ENCODE results near the gene FAM107A. TPM values are rescaled to one million over a fixed set of nuclear protein-coding genes. Genes with fewer than 3 reads are reported as not detected.

Gene FAM107A
- total RNA-seq, 1 experiment from 2014 or later: not detected

DNA sequence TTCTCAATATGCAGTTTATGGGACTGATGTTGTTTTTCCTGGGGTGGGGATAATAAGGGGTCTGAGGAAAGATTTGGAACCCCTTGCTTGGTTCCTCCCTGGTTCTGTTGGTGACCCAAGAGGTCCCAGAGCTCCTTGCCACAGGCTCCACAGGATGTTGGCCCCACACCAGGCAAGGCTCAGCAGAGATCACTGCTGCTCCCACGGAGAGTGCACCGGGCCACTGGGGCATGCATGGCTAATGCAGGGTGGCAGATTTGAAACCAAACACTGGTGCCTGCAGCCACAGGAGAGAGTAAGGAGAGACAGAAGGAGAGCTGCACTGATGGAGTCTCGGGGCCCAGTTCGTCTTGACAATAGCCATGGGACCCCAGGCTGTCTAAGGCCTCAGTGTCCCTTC is 2.5 kb downstream of the FAM107A start:
- ChIA-PET CTCF (interaction anchor here (1.1 to 16.1 kb wide), 4 partner anchors 9 to 53 kb away, joined by 3 to 358 read pairs (median 5); no protein-coding TSS in a partner anchor), POLR2A (no interaction called here)
- intact Hi-C loops (cut with micrococcal nuclease): no loop called here
- BruUV-seq (replicated peaks): no TSS peak
- no peaks in the 10 kb centered on the region for H3K27me3 Mint-ChIP-seq (ENCODE audit: insufficient read depth, unreplicated experiment)
- DNase-seq (ENCODE audit: unreplicated experiment): no peak
- H3K9me3 Mint-ChIP-seq (ENCODE audit: unreplicated experiment): peaks cover 7% of the 10 kb centered on the region
- no peak overlapping the region for H3K27ac Mint-ChIP-seq (ENCODE audit: low read depth, unreplicated experiment)
- H3K4me1 Mint-ChIP-seq (ENCODE audit: insufficient read depth, unreplicated experiment): no peaks in the 10 kb centered on the region
- no peaks in the 10 kb centered on the region for H3K36me3 Mint-ChIP-seq (ENCODE audit: insufficient read depth, unreplicated experiment)
- TF ChIP-seq, protein P1, sequence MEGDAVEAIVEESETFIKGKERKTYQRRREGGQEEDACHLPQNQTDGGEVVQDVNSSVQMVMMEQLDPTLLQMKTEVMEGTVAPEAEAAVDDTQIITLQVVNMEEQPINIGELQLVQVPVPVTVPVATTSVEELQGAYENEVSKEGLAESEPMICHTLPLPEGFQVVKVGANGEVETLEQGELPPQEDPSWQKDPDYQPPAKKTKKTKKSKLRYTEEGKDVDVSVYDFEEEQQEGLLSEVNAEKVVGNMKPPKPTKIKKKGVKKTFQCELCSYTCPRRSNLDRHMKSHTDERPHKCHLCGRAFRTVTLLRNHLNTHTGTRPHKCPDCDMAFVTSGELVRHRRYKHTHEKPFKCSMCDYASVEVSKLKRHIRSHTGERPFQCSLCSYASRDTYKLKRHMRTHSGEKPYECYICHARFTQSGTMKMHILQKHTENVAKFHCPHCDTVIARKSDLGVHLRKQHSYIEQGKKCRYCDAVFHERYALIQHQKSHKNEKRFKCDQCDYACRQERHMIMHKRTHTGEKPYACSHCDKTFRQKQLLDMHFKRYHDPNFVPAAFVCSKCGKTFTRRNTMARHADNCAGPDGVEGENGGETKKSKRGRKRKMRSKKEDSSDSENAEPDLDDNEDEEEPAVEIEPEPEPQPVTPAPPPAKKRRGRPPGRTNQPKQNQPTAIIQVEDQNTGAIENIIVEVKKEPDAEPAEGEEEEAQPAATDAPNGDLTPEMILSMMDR (IDR thresholded peaks at IDR 0.05; ENCODE audit: unreplicated experiment): no peak
- no peak overlapping the region for H3K4me3 Mint-ChIP-seq (ENCODE audit: unreplicated experiment)

- Mint-ChIP-seq H3K9me3 (ENCODE audit: unreplicated experiment) (peaks cover 7% of the 10 kb centered on the region), H3K27ac (ENCODE audit: low read depth, unreplicated experiment) (no peak overlapping the region), H3K36me3 (ENCODE audit: insufficient read depth, unreplicated experiment) (no peaks in the 10 kb centered on the region), H3K4me1 (ENCODE audit: insufficient read depth, unreplicated experiment) (peaks cover under 1% of the 10 kb centered on the region), H3K4me3 (ENCODE audit: unreplicated experiment) (no peak overlapping the region), H3K27me3 (ENCODE audit: insufficient read depth, unreplicated experiment) (no peaks in the 10 kb centered on the region)
- no TSS peak for BruUV-seq (replicated peaks)
- ChIA-PET POLR2A (no interaction called here), CTCF (interaction anchor here (1.3 to 16.1 kb wide), 3 partner anchors 8 to 54 kb away, joined by 4 to 358 read pairs (median 6); no protein-coding TSS in a partner anchor)
- intact Hi-C loops (cut with micrococcal nuclease): no loop called here
- DNase-seq (ENCODE audit: unreplicated experiment): no peak
- TF ChIP-seq, protein P1 (IDR thresholded peaks at IDR 0.05; ENCODE audit: unreplicated experiment): no peak
These were observed 3.1 kb downstream of the FAM107A start for GRCh38 chr3:58574106-58574505.

DNA sequence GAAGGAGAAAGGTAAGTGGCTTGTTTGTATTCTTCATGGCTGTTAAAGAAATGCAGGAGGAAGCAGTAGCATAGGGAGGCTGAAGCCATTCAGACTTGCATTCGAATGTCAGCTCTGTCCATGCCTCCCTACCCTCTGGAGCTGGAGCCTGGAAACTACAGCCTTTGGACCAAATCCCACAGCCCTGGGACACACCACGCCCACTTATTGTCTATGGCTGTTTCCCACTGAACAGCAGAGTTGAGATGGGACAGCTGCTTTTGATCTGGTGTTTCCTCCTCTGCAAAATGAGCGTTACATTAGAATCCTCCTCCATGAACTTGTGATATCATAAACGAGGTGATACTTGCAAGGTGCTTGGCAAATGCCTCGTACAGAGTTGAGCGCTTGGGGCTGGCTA is 3.6 kb downstream of the FAM107A start:
- BruUV-seq (replicated peaks): no TSS peak
- POLR2A ChIA-PET: no interaction called here
- peaks cover 5% of the 10 kb centered on the region for H3K4me1 Mint-ChIP-seq (ENCODE audit: insufficient read depth, unreplicated experiment)
- CTCF ChIA-PET: interaction anchor here (1.3 to 16.1 kb wide), 3 partner anchors 12 to 110 kb away, joined by 4 to 358 read pairs (median 4); no protein-coding TSS in a partner anchor
- H3K27me3 Mint-ChIP-seq (ENCODE audit: insufficient read depth, unreplicated experiment): no peaks in the 10 kb centered on the region
- no peak overlapping the region for H3K4me3 Mint-ChIP-seq (ENCODE audit: unreplicated experiment)
- no peaks in the 10 kb centered on the region for H3K36me3 Mint-ChIP-seq (ENCODE audit: insufficient read depth, unreplicated experiment)
- intact Hi-C loops (cut with micrococcal nuclease): no loop called here
- no peak for DNase-seq (ENCODE audit: unreplicated experiment)
- TF ChIP-seq, protein P1 (IDR thresholded peaks at IDR 0.05; ENCODE audit: unreplicated experiment): no peak
- peaks cover 7% of the 10 kb centered on the region for H3K9me3 Mint-ChIP-seq (ENCODE audit: unreplicated experiment)
- H3K27ac Mint-ChIP-seq (ENCODE audit: low read depth, unreplicated experiment): no peak overlapping the region

GRCh38 chr3:58572634-58573230 is 4.5 kb downstream of the FAM107A start:
- Mint-ChIP-seq H3K4me3 (ENCODE audit: unreplicated experiment) (no peak overlapping the region), H3K4me1 (ENCODE audit: insufficient read depth, unreplicated experiment) (peaks cover 5% of the 10 kb centered on the region), H3K27me3 (ENCODE audit: insufficient read depth, unreplicated experiment) (no peaks in the 10 kb centered on the region), H3K27ac (ENCODE audit: low read depth, unreplicated experiment) (no peak overlapping the region), H3K9me3 (ENCODE audit: unreplicated experiment) (peaks cover 7% of the 10 kb centered on the region), H3K36me3 (ENCODE audit: insufficient read depth, unreplicated experiment) (no peaks in the 10 kb centered on the region)
- POLR2A ChIA-PET: no interaction called here
- no TSS peak for BruUV-seq (replicated peaks)
- CTCF ChIA-PET: interaction anchor here (1.5 to 16.1 kb wide), 2 partner anchors 55 to 109 kb away, joined by 4 to 358 read pairs; no protein-coding TSS in a partner anchor
- no peak for DNase-seq (ENCODE audit: unreplicated experiment)
- TF ChIP-seq, protein P1 (IDR thresholded peaks at IDR 0.05; ENCODE audit: unreplicated experiment): no peak
- intact Hi-C loops (cut with micrococcal nuclease): no loop called here
